NCI-H2171 treated with DMSO at 0.1 percent for 48 hours (cell line): Measurements from ENCODE around the gene ISLR2.

Source experiments
- DNase-seq: peaks from one replicate; lab custom pipeline; 2025; lab: John Stamatoyannopoulos, UW

The ISLR2 gene

GRCh38 chr15:74128785-74129585 lies 1.4 kb upstream of the ISLR2 start:
- DNase-seq = peak; percentile 33

- peak; percentile 51 for DNase-seq
Measured at GRCh38 chr15:74129586-74130154, 716 bp upstream of the ISLR2 start.

GRCh38 chr15:74130849-74131627 lies 652 bp downstream of the ISLR2 start:
- DNase-seq = no peak

- no peak for DNase-seq
Measured at GRCh38 chr15:74131628-74132413, 1.4 kb downstream of the ISLR2 start.

GRCh38 chr15:74132681-74133651 lies 2.6 kb downstream of the ISLR2 start:
- DNase-seq = no peak

- no peak for DNase-seq
Measured at GRCh38 chr15:74133694-74134386, 3.5 kb downstream of the ISLR2 start.

GRCh38 chr15:74134387-74135027 lies 4.1 kb downstream of the ISLR2 start:
- DNase-seq = no peak

GRCh38 chr15:74135041-74135565 lies 4.7 kb downstream of the ISLR2 start:
- DNase-seq = no peak

- DNase-seq = no peak
Measured at GRCh38 chr15:74136540-74136813, 6.1 kb downstream of the ISLR2 start.

GRCh38 chr15:74136814-74137536 lies 6.6 kb downstream of the ISLR2 start:
- no peak for DNase-seq

- DNase-seq = no peak
Measured at GRCh38 chr15:74137537-74137894, 7.1 kb downstream of the ISLR2 start.

GRCh38 chr15:74138642-74139041 lies 8.3 kb downstream of the ISLR2 start:
- no peak for DNase-seq

- no peak for DNase-seq
Measured at GRCh38 chr15:74141591-74141990, 11.2 kb downstream of the ISLR2 start.

- peak; percentile 46 for DNase-seq
Measured at GRCh38 chr15:74144153-74144775, 13.9 kb downstream of the ISLR2 start.

GRCh38 chr15:74146277-74146800 lies 16.0 kb downstream of the ISLR2 start:
- no peak for DNase-seq

- DNase-seq = no peak
Measured at GRCh38 chr15:74147051-74147450, 16.7 kb downstream of the ISLR2 start.

- no peak for DNase-seq
Measured at GRCh38 chr15:74155766-74156417, 25.5 kb downstream of the ISLR2 start.
